Measurements from ENCODE around the gene SLC16A13. TPM values are rescaled to one million over a fixed set of nuclear protein-coding genes. Genes with fewer than 3 reads are reported as not detected.

SLC16A13 gene
- total RNA-seq, 1 donor from 2014 or later: 10.1 TPM

- peak overlapping the region; percentile 57 for H3K4me3 ChIP-seq
- peaks cover 10% of the 10 kb centered on the region for H3K36me3 ChIP-seq
- H3K4me1 ChIP-seq: peaks cover 48% of the 10 kb centered on the region
- H3K27ac ChIP-seq: peak overlapping the region; percentile 88
- H3K9me3 ChIP-seq: no peaks in the 10 kb centered on the region
- ATAC-seq (no peak), DNase-seq (peak; percentile 73)
- intact Hi-C loops (cut with DNase I): no loop called here
- H3K27me3 ChIP-seq: no peaks in the 10 kb centered on the region
- no peak for TF ChIP-seq CTCF (IDR thresholded peaks at IDR 0.05)
These were observed 15.8 kb upstream of the SLC16A13 start for GRCh38 chr17:7019839-7020519.

GRCh38 chr17:7020894-7021664 is 14.7 kb upstream of the SLC16A13 start:
- Histone ChIP-seq H3K9me3 (no peaks in the 10 kb centered on the region), H3K4me1 (peaks cover 42% of the 10 kb centered on the region), H3K4me3 (peak overlapping the region; percentile 49), H3K27ac (peak overlapping the region; percentile 85), H3K36me3 (peaks cover 10% of the 10 kb centered on the region), H3K27me3 (no peaks in the 10 kb centered on the region)
- DNase-seq: no peak
- TF ChIP-seq CTCF (IDR thresholded peaks at IDR 0.05): no peak
- intact Hi-C loops (cut with DNase I): no loop called here
- ATAC-seq: no peak

- Histone ChIP-seq H3K4me3 (peak overlapping the region; percentile 49), H3K27me3 (no peaks in the 10 kb centered on the region), H3K9me3 (no peaks in the 10 kb centered on the region), H3K4me1 (peaks cover 32% of the 10 kb centered on the region), H3K36me3 (peaks cover 4% of the 10 kb centered on the region), H3K27ac (peak overlapping the region; percentile 85)
- TF ChIP-seq CTCF (IDR thresholded peaks at IDR 0.05): peak; percentile 96
- DNase-seq (peak; percentile 89), ATAC-seq (peak; percentile 82)
- intact Hi-C loops (cut with DNase I): no loop called here
These were observed 13.6 kb upstream of the SLC16A13 start for GRCh38 chr17:7021993-7022778.

GRCh38 chr17:7022781-7023571 is 12.8 kb upstream of the SLC16A13 start, which contains the start of gene BCL6B:
Gene BCL6B, plus strand, starts transcription at chr17:7023050. Its CDS starts 622 bp downstream, at chr17:7023672.
- H3K9me3 ChIP-seq: no peaks in the 10 kb centered on the region
- ATAC-seq: no peak
- H3K4me3 ChIP-seq: peak within 1 kb of the TSS; percentile 49
- TF ChIP-seq CTCF (IDR thresholded peaks at IDR 0.05): no peak
- H3K36me3 ChIP-seq: no peaks in the 10 kb centered on the region
- peak within 1 kb of the TSS; percentile 85 for H3K27ac ChIP-seq
- H3K27me3 ChIP-seq: no peaks in the 10 kb centered on the region
- intact Hi-C loops (cut with DNase I): no loop called here
- peak; percentile 71 for DNase-seq
- H3K4me1 ChIP-seq: peaks cover 30% of the 10 kb centered on the region

All from upper lobe of right lung (tissue), 1 donor.